K562 (cell line): ENCODE measurements around the gene MICOS13. TPM values are rescaled to one million over a fixed set of nuclear protein-coding genes. Genes with fewer than 3 reads are reported as not detected.

Experiments used
- CBX8 ChIP-seq: fragments of 200-600 bp; sonication (generic); IDR thresholded peaks from 2 replicates; pipeline ENCODE4 v1.6.1; 2012; ENCODE audit warnings: borderline replicate concordance, mixed run types, low read depth, mild to moderate bottlenecking, moderate library complexity, mixed read lengths, low read length, control low read depth, inconsistent platforms; ENCODE audit not compliant: poor library complexity, severe bottlenecking; ENCODE audit errors: extremely low read depth
- CCNT2 ChIP-seq: IDR thresholded peaks from 2 replicates; pipeline ENCODE4 v1.6.1; 2011; ENCODE audit warnings: borderline replicate concordance, low read depth, mild to moderate bottlenecking, moderate library complexity, mixed read lengths, low read length; ENCODE audit not compliant: insufficient read length; ENCODE audit errors: extremely low read depth
- CREB1 ChIP-seq, 2 experiments: sonication (generic) in 1 of 2; formaldehyde crosslinking in 1 of 2; IDR thresholded peaks; 2 replicates each; pipeline versions ENCODE4 v1.6.1 to v1.8.0; 2012 to 2022; ENCODE audit warnings: inconsistent platforms in 1 of 2, mild to moderate bottlenecking in 1 of 2, missing genetic modification reagents in 1 of 2, moderate library complexity in 1 of 2
- JUNB ChIP-seq: fragments of 450-650 bp; formaldehyde crosslinking; conservative IDR thresholded peaks from 2 replicates; pipeline ENCODE4 v1.4.0; 2020; ENCODE audit warnings: mild to moderate bottlenecking
- NCOA6 ChIP-seq: fragments of 450-650 bp; IDR thresholded peaks from 2 replicates; pipeline ENCODE4 v1.6.1; 2017; ENCODE audit warnings: mild to moderate bottlenecking
- NFATC3 ChIP-seq: fragments of 450-650 bp; IDR thresholded peaks from 2 replicates; pipeline ENCODE4 v1.6.1; 2017; ENCODE audit warnings: mild to moderate bottlenecking
- NFIC ChIP-seq: fragments of 450-650 bp; IDR thresholded peaks from 2 replicates; pipeline ENCODE4 v1.6.1; 2017; ENCODE audit warnings: mild to moderate bottlenecking, inconsistent platforms
- RAD21 ChIP-seq, 2 experiments: fragments of 250-450 bp in 1 of 2; fragments of 450-650 bp in 1 of 2; sonication (Bioruptor Pico) in 1 of 2; formaldehyde crosslinking in 1 of 2; IDR thresholded peaks in 1 of 2; conservative IDR thresholded peaks in 1 of 2; 2 replicates each; pipeline versions ENCODE4 v1.4.0 to v1.8.0; 2020 to 2022; ENCODE audit warnings: mild to moderate bottlenecking in 2 of 2, moderate library complexity in 1 of 2
- RBM25 ChIP-seq: fragments of 200-400 bp; formaldehyde crosslinking; IDR thresholded peaks from 2 replicates; pipeline ENCODE4 v1.6.1; 2018; ENCODE audit warnings: low read length, low read depth, moderate library complexity; ENCODE audit not compliant: severe bottlenecking
- SMAD4 ChIP-seq: fragments of 250-450 bp; sonication (Bioruptor Pico); conservative IDR thresholded peaks from 2 replicates; pipeline ENCODE4 v1.8.0; 2021; ENCODE audit warnings: inconsistent platforms, mild to moderate bottlenecking, moderate library complexity
- SMC3 ChIP-seq: conservative IDR thresholded peaks from 2 replicates; pipeline ENCODE4 v1.6.1; 2011; ENCODE audit warnings: low read depth, low read length, improper control_type of control experiment; ENCODE audit not compliant: insufficient read depth
- TAL1 ChIP-seq: fragments of 450-650 bp; IDR thresholded peaks from 2 replicates; pipeline ENCODE4 v1.6.1; 2016; ENCODE audit warnings: mild to moderate bottlenecking
- TCF3 ChIP-seq: sonication (generic); formaldehyde crosslinking; IDR thresholded peaks from 2 replicates; pipeline ENCODE4 v1.4.0; 2020; ENCODE audit warnings: mild to moderate bottlenecking, missing genetic modification reagents
- TCF7 ChIP-seq: sonication (generic); IDR thresholded peaks from 2 replicates; pipeline ENCODE4 v1.6.1; 2016; ENCODE audit warnings: antibody characterized with exemption, borderline replicate concordance
- ZBTB8A ChIP-seq: fragments of 450-650 bp; IDR thresholded peaks from 2 replicates; pipeline ENCODE4 v1.6.1; 2018; ENCODE audit warnings: mild to moderate bottlenecking, moderate library complexity; ENCODE audit not compliant: partially characterized antibody
- ZNF239 ChIP-seq: fragments of 250-450 bp; sonication (Bioruptor Pico); IDR thresholded peaks from 2 replicates; pipeline ENCODE4 v1.4.0; 2020; ENCODE audit warnings: mild to moderate bottlenecking
- ZNF263 ChIP-seq: sonication (generic); formaldehyde crosslinking; IDR thresholded peaks from 2 replicates; pipeline ENCODE4 v1.8.0; 2022; ENCODE audit warnings: mild to moderate bottlenecking, missing genetic modification reagents, borderline replicate concordance
- ZNF316 ChIP-seq: fragments of 450-650 bp; IDR thresholded peaks from 2 replicates; pipeline ENCODE4 v1.6.1; 2016
- ZNF436 ChIP-seq: fragments of 250-450, 450-650 bp; sonication (Bioruptor Pico); formaldehyde crosslinking; IDR thresholded peaks from 2 replicates; pipeline ENCODE4 v1.7.0; 2020; ENCODE audit warnings: mild to moderate bottlenecking
- ZNF561 ChIP-seq: fragments of 450-650 bp; formaldehyde crosslinking; conservative IDR thresholded peaks from 2 replicates; pipeline ENCODE4 v1.4.0; 2020; ENCODE audit warnings: mild to moderate bottlenecking, moderate library complexity
- ZNF668 ChIP-seq: fragments of 250-450 bp; sonication (Bioruptor Pico); IDR thresholded peaks from 2 replicates; pipeline ENCODE4 v1.8.0; 2022; ENCODE audit warnings: mild to moderate bottlenecking, inconsistent platforms
- ZNF780A ChIP-seq: fragments of 250-450 bp; sonication (Bioruptor Pico); IDR thresholded peaks from 2 replicates; pipeline ENCODE4 v1.5.0; 2021; ENCODE audit warnings: mild to moderate bottlenecking
- ZSCAN29 ChIP-seq: fragments of 450-650 bp; IDR thresholded peaks from 2 replicates; pipeline ENCODE4 v1.6.1; 2017
- polyA plus RNA-seq, 8 experiments: library from polyadenylated mRNA; depleted of rRNA in 4 of 8; stranded (reverse) in 5 of 8; unstranded in 3 of 8; fragments of >200 nt; fragmentation: Nextera tagmentation in 2 of 8; fragmentation: Illumina TruSeq in 1 of 8; extraction: Ambion mirVana in 2 of 8; extraction: Trizol in 1 of 8; gene quantifications; 2 replicates each; pipeline versions ENCODE4 v1.2.1 to v1.2.3, GENCODE V29; 2011 to 2014; ENCODE audit warnings: inconsistent platforms in 1 of 8, missing spikeins in 1 of 8
- total RNA-seq, 7 experiments: library from RNA; depleted of rRNA in 6 of 7; stranded (reverse); fragments of >200 nt in 6 of 7; fragmentation: Illumina TruSeq in 2 of 7; extraction: Trizol in 2 of 7; gene quantifications; 2 replicates each; pipeline versions ENCODE4 v1.2.1 to v1.2.3, GENCODE V29; 2011 to 2021; ENCODE audit warnings: low replicate concordance in 1 of 7
- TF ChIP-seq, protein P1 (sequence below): sonication (generic); formaldehyde crosslinking; IDR thresholded peaks from 2 replicates; pipeline ENCODE4 v1.8.1; 2022; ENCODE audit warnings: missing genetic modification reagents
- TF ChIP-seq, protein P2 (sequence below): sonication (generic); formaldehyde crosslinking; IDR thresholded peaks from 2 replicates; pipeline ENCODE4 v1.8.1; 2023; ENCODE audit warnings: mild to moderate bottlenecking, missing genetic modification reagents, moderate library complexity
- TF ChIP-seq, protein P3 (sequence below): sonication (generic); formaldehyde crosslinking; IDR thresholded peaks from 2 replicates; pipeline ENCODE4 v1.8.1; 2023; ENCODE audit warnings: mild to moderate bottlenecking, missing genetic modification reagents

Gene MICOS13
- total and polyA plus RNA-seq, 9 of the 15 experiments (the other 6 are each of a cell fraction or from before 2014, with no cell fraction given), result 15.5 to 220 (median 49.4) TPM

DNA sequence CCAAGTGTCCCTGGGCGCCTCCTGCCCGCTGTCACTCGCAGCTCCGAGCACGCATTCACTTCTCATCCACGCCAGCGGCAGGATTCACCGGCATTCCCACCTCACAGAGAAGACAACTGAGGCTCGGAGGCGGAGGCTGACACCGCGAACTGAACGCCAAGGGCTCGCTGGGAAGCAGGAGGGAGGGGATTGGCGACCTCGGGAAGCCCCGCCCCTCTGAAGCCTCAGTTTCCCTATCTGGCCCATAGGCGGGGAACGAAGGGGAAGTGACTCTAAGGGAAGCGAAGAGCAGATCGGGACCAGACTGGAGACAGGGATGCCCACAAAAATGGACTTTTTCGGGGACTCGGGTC, 256 bp downstream of the MICOS13 start (continued):
- TF ChIP-seq, protein P1, sequence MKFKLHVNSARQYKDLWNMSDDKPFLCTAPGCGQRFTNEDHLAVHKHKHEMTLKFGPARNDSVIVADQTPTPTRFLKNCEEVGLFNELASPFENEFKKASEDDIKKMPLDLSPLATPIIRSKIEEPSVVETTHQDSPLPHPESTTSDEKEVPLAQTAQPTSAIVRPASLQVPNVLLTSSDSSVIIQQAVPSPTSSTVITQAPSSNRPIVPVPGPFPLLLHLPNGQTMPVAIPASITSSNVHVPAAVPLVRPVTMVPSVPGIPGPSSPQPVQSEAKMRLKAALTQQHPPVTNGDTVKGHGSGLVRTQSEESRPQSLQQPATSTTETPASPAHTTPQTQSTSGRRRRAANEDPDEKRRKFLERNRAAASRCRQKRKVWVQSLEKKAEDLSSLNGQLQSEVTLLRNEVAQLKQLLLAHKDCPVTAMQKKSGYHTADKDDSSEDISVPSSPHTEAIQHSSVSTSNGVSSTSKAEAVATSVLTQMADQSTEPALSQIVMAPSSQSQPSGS (CRISPR knock-in tag), result no peak
- TF ChIP-seq TCF3 (CRISPR knock-in tag) (no peak), SMC3 (no peak), JUNB (CRISPR knock-in tag) (no peak), TCF7 (no peak), ZNF263 (no peak), ZSCAN29 (no peak), CCNT2 (no peak), ZNF239 (CRISPR knock-in tag) (no peak), CREB1 (IDR thresholded peaks at IDR 0.05) (no peak), CREB1 (CRISPR knock-in tag; IDR thresholded peaks at IDR 0.05) (no peak), RBM25 (no peak), CBX8 (no peak), TAL1 (no peak), SMAD4 (CRISPR knock-in tag) (no peak), ZBTB8A (no peak), ZNF668 (CRISPR knock-in tag) (no peak), NCOA6 (no peak), NFATC3 (no peak), ZNF780A (CRISPR knock-in tag) (no peak), RAD21 (CRISPR knock-in tag; conservative IDR thresholded peaks at IDR 0.05 in 1 of 2, IDR thresholded peaks at IDR 0.05 in 1 of 2) (no peak), NFIC (no peak; the same call in 1 of the 2 replicates), ZNF561 (CRISPR knock-in tag) (no peak), ZNF436 (CRISPR knock-in tag) (no peak), ZNF316 (no peak)
- TF ChIP-seq, protein P2, sequence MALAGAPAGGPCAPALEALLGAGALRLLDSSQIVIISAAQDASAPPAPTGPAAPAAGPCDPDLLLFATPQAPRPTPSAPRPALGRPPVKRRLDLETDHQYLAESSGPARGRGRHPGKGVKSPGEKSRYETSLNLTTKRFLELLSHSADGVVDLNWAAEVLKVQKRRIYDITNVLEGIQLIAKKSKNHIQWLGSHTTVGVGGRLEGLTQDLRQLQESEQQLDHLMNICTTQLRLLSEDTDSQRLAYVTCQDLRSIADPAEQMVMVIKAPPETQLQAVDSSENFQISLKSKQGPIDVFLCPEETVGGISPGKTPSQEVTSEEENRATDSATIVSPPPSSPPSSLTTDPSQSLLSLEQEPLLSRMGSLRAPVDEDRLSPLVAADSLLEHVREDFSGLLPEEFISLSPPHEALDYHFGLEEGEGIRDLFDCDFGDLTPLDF (CRISPR knock-in tag), result no peak
- TF ChIP-seq, protein P3, sequence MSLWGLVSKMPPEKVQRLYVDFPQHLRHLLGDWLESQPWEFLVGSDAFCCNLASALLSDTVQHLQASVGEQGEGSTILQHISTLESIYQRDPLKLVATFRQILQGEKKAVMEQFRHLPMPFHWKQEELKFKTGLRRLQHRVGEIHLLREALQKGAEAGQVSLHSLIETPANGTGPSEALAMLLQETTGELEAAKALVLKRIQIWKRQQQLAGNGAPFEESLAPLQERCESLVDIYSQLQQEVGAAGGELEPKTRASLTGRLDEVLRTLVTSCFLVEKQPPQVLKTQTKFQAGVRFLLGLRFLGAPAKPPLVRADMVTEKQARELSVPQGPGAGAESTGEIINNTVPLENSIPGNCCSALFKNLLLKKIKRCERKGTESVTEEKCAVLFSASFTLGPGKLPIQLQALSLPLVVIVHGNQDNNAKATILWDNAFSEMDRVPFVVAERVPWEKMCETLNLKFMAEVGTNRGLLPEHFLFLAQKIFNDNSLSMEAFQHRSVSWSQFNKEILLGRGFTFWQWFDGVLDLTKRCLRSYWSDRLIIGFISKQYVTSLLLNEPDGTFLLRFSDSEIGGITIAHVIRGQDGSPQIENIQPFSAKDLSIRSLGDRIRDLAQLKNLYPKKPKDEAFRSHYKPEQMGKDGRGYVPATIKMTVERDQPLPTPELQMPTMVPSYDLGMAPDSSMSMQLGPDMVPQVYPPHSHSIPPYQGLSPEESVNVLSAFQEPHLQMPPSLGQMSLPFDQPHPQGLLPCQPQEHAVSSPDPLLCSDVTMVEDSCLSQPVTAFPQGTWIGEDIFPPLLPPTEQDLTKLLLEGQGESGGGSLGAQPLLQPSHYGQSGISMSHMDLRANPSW (CRISPR knock-in tag), result peak; percentile 90; the same call in 1 of the 2 replicates
